Neural progenitor cell (in vitro differentiated cells): ENCODE measurements around the gene SRSF9. TPM values are rescaled to one million over a fixed set of nuclear protein-coding genes. Genes with fewer than 3 reads are reported as not detected.

Source experiments
- DNase-seq: peaks from one replicate; pipeline ENCODE4 v3.0.0-alpha.2; 2016; ENCODE audit warnings: low spot score
- H2AFZ ChIP-seq: fragments of 200-600 bp; sonication (generic); replicated peaks from 2 replicates; pipeline ENCODE4 v1.6.1; 2016; ENCODE audit warnings: antibody characterized with exemption
- H3F3A ChIP-seq: fragments of 200-600 bp; sonication (generic); 2 replicates; pipeline ENCODE4 v1.6.1; 2016; ENCODE audit warnings: antibody characterized with exemption, low read depth
- H3K27ac ChIP-seq: fragments of 200-600 bp; sonication (generic); 2 replicates; pipeline ENCODE4 v1.5.1; 2016; ENCODE audit warnings: mild to moderate bottlenecking
- H3K27me3 ChIP-seq: fragments of 200-600 bp; sonication (generic); 2 replicates; pipeline ENCODE4 v1.6.1; 2016; ENCODE audit warnings: mild to moderate bottlenecking, moderate library complexity
- H3K36me3 ChIP-seq: fragments of 200-600 bp; sonication (generic); 2 replicates; pipeline ENCODE4 v1.5.1; 2016
- H3K4me1 ChIP-seq: fragments of 200-600 bp; sonication (generic); 2 replicates; pipeline ENCODE4 v1.6.1; 2016; ENCODE audit warnings: mixed run types
- H3K4me2 ChIP-seq: fragments of 200-600 bp; sonication (generic); 2 replicates; pipeline ENCODE4 v1.6.1; 2016
- H3K4me3 ChIP-seq: fragments of 200-600 bp; sonication (generic); 2 replicates; pipeline ENCODE4 v1.5.1; 2016
- H3K79me2 ChIP-seq: fragments of 200-600 bp; sonication (generic); 2 replicates; pipeline ENCODE4 v1.6.1; 2016; ENCODE audit warnings: low read depth
- H3K9ac ChIP-seq: fragments of 200-600 bp; sonication (generic); 2 replicates; pipeline ENCODE4 v1.6.1; 2016
- H3K9me3 ChIP-seq: fragments of 200-600 bp; sonication (generic); 2 replicates; pipeline ENCODE4 v1.5.1; 2016; ENCODE audit warnings: low read depth
- H4K20me1 ChIP-seq: fragments of 200-600 bp; sonication (generic); 2 replicates; pipeline ENCODE4 v1.6.1; 2016; ENCODE audit warnings: low read depth
- H3K27ac Mint-ChIP-seq: 3 replicates; pipeline ENCODE4 v1.8.0; 2021; ENCODE audit warnings: mixed read lengths
- H3K27me3 Mint-ChIP-seq: 2 replicates; pipeline ENCODE4 v1.8.0; 2022; ENCODE audit warnings: low read depth, mild to moderate bottlenecking, inconsistent platforms, moderate library complexity, mixed read lengths; ENCODE audit not compliant: insufficient read depth
- H3K36me3 Mint-ChIP-seq: 3 replicates; pipeline ENCODE4 v1.8.0; 2021; ENCODE audit warnings: mixed read lengths
- H3K4me1 Mint-ChIP-seq: 3 replicates; pipeline ENCODE4 v1.8.0; 2021; ENCODE audit warnings: mixed read lengths
- H3K4me3 Mint-ChIP-seq: 3 replicates; pipeline ENCODE4 v1.8.0; 2021; ENCODE audit warnings: mild to moderate bottlenecking, moderate library complexity, mixed read lengths
- H3K9me3 Mint-ChIP-seq: 3 replicates; pipeline ENCODE4 v1.8.0; 2020; ENCODE audit warnings: mixed read lengths
- EZH2 ChIP-seq: fragments of 200-600 bp; sonication (generic); IDR thresholded peaks from 2 replicates; pipeline ENCODE4 v1.6.1; 2017; ENCODE audit warnings: antibody characterized with exemption, mild to moderate bottlenecking, moderate library complexity
- EZH2phosphoT487 ChIP-seq: fragments of 200-600 bp; sonication (generic); IDR thresholded peaks from 2 replicates; pipeline ENCODE4 v1.6.1; 2017; ENCODE audit warnings: antibody characterized with exemption
- total RNA-seq: library from RNA; depleted of rRNA; stranded (reverse); fragments of >200 nt; gene quantifications from 2 replicates; pipeline ENCODE4 v1.2.3, GENCODE V29; 2015; ENCODE audit warnings: low replicate concordance
- TF ChIP-seq, protein P1 (sequence below): fragments of 200-600 bp; sonication (generic); IDR thresholded peaks from 2 replicates; pipeline ENCODE4 v1.5.1; 2017; ENCODE audit warnings: antibody characterized with exemption, mild to moderate bottlenecking

SRSF9 gene
- total RNA-seq, 1 donor from 2014 or later: 273 TPM

GRCh38 chr12:120480211-120480610, 10.7 kb upstream of the SRSF9 start:
- TF ChIP-seq EZH2: no peak
- TF ChIP-seq, protein P1, sequence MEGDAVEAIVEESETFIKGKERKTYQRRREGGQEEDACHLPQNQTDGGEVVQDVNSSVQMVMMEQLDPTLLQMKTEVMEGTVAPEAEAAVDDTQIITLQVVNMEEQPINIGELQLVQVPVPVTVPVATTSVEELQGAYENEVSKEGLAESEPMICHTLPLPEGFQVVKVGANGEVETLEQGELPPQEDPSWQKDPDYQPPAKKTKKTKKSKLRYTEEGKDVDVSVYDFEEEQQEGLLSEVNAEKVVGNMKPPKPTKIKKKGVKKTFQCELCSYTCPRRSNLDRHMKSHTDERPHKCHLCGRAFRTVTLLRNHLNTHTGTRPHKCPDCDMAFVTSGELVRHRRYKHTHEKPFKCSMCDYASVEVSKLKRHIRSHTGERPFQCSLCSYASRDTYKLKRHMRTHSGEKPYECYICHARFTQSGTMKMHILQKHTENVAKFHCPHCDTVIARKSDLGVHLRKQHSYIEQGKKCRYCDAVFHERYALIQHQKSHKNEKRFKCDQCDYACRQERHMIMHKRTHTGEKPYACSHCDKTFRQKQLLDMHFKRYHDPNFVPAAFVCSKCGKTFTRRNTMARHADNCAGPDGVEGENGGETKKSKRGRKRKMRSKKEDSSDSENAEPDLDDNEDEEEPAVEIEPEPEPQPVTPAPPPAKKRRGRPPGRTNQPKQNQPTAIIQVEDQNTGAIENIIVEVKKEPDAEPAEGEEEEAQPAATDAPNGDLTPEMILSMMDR: no peak
- TF ChIP-seq EZH2phosphoT487: no peak
- Histone ChIP-seq H3K4me2 (no peak overlapping the region), H3K27ac (no peak overlapping the region), H3K4me3 (no peak overlapping the region), H3K36me3 (no peaks in the 10 kb centered on the region), H4K20me1 (no peaks in the 10 kb centered on the region), H3K27me3 (no peaks in the 10 kb centered on the region), H3K4me1 (no peaks in the 10 kb centered on the region), H3F3A (peaks cover 13% of the 10 kb centered on the region), H3K9ac (no peak overlapping the region), H3K9me3 (no peaks in the 10 kb centered on the region), H3K79me2 (no peaks in the 10 kb centered on the region), H2AFZ (no peak overlapping the region)
- H3K36me3 Mint-ChIP-seq: peaks cover 3% of the 10 kb centered on the region
- DNase-seq: no peak
- H3K27me3 Mint-ChIP-seq: peaks cover 7% of the 10 kb centered on the region
- H3K27ac Mint-ChIP-seq: no peak overlapping the region
- H3K4me1 Mint-ChIP-seq: peaks cover 8% of the 10 kb centered on the region
- no peak overlapping the region for H3K4me3 Mint-ChIP-seq
- H3K9me3 Mint-ChIP-seq: no peaks in the 10 kb centered on the region

- no peak overlapping the region for H3K4me3 Mint-ChIP-seq
- Histone ChIP-seq H2AFZ (no peak overlapping the region), H3K9ac (no peak overlapping the region)
These were observed 9.9 kb upstream of the SRSF9 start for GRCh38 chr12:120479458-120479857.

DNA sequence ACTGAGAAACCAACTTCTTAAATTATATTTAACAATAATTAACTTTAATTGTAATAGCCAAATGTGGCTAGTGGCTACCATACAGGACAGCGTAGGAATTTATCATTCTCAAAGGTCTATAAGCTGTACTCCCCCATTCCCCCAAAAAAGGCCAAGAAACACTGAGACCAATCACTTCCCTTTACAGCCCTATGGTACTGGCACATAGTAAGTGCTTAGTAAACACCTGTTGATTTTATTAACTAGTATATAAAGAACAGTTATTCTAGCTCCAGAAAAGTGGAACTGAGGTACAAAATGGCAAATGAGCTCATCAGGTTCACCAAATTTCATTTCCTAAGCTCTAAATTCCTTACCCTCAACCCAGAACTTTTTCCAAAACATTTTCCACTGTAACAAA, 6.1 kb upstream of the SRSF9 start:
- H3K4me2 ChIP-seq: no peak overlapping the region
- H3K4me3 ChIP-seq: no peak overlapping the region
- H3F3A ChIP-seq: peaks cover 13% of the 10 kb centered on the region
- Mint-ChIP-seq H3K4me3 (no peak overlapping the region), H3K36me3 (no peaks in the 10 kb centered on the region), H3K9me3 (no peaks in the 10 kb centered on the region), H3K27ac (no peak overlapping the region), H3K4me1 (peaks cover 32% of the 10 kb centered on the region), H3K27me3 (peaks cover 3% of the 10 kb centered on the region)
- DNase-seq: no peak
- H2AFZ ChIP-seq: no peak overlapping the region
- no peaks in the 10 kb centered on the region for H3K36me3 ChIP-seq
- H3K79me2 ChIP-seq: peaks cover 15% of the 10 kb centered on the region
- H3K27ac ChIP-seq: no peak overlapping the region
- H3K9ac ChIP-seq: no peak overlapping the region
- H3K27me3 ChIP-seq: no peaks in the 10 kb centered on the region
- no peaks in the 10 kb centered on the region for H4K20me1 ChIP-seq
- TF ChIP-seq EZH2: no peak
- TF ChIP-seq, protein P1: no peak
- TF ChIP-seq EZH2phosphoT487: no peak
- no peaks in the 10 kb centered on the region for H3K4me1 ChIP-seq
- H3K9me3 ChIP-seq: no peaks in the 10 kb centered on the region

More at GRCh38 chr12:120479458-120479857, 9.9 kb upstream of the SRSF9 start:
- Histone ChIP-seq H3K4me1 (no peaks in the 10 kb centered on the region), H3F3A (peaks cover 13% of the 10 kb centered on the region), H3K27me3 (no peaks in the 10 kb centered on the region), H3K36me3 (no peaks in the 10 kb centered on the region), H4K20me1 (no peaks in the 10 kb centered on the region), H3K4me3 (no peak overlapping the region), H3K4me2 (no peak overlapping the region), H3K9me3 (no peaks in the 10 kb centered on the region), H3K79me2 (no peaks in the 10 kb centered on the region), H3K27ac (no peak overlapping the region)
- TF ChIP-seq, protein P1: no peak
- peaks cover 13% of the 10 kb centered on the region for H3K4me1 Mint-ChIP-seq
- H3K27me3 Mint-ChIP-seq: peaks cover 7% of the 10 kb centered on the region
- peak; percentile 22 for DNase-seq
- H3K9me3 Mint-ChIP-seq: no peaks in the 10 kb centered on the region
- H3K36me3 Mint-ChIP-seq: peaks cover 3% of the 10 kb centered on the region
- H3K27ac Mint-ChIP-seq: peak overlapping the region; percentile 64

DNA sequence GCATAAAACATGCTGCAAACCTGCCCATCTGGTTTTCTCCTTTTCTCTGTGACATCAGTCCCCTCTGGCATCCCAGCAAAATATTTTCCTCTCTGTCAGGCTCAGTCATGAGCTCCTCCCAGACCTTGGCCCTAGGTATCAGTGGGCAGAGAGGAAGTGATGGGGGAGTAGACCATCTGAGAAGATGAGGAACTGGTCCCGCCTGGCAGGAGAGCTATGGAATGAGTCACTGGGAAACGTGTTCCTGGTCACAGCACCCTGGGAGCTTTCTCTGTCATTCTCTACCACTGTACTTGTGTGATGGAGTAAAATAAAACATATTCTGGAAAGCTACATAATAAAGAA, 5.0 kb upstream of the SRSF9 start:
- no peak overlapping the region for H3K4me2 ChIP-seq
- H3K27ac Mint-ChIP-seq: no peak overlapping the region
- H3K9me3 ChIP-seq: no peaks in the 10 kb centered on the region
- no peak overlapping the region for H3K9ac ChIP-seq
- no peak overlapping the region for H3K4me3 Mint-ChIP-seq
- no peaks in the 10 kb centered on the region for H3K27me3 ChIP-seq
- peaks cover 33% of the 10 kb centered on the region for H3K4me1 Mint-ChIP-seq
- H3K27me3 Mint-ChIP-seq: peaks cover 3% of the 10 kb centered on the region
- H3K79me2 ChIP-seq: peaks cover 22% of the 10 kb centered on the region
- no peaks in the 10 kb centered on the region for H3K9me3 Mint-ChIP-seq
- TF ChIP-seq, protein P1: no peak
- TF ChIP-seq EZH2phosphoT487 (no peak), EZH2 (no peak)
- H3K4me3 ChIP-seq: no peak overlapping the region
- H2AFZ ChIP-seq: no peak overlapping the region
- DNase-seq: no peak
- H3F3A ChIP-seq: peaks cover 20% of the 10 kb centered on the region
- H3K36me3 Mint-ChIP-seq: peaks cover 2% of the 10 kb centered on the region
- H3K4me1 ChIP-seq: peaks cover 4% of the 10 kb centered on the region
- no peak overlapping the region for H3K27ac ChIP-seq
- H4K20me1 ChIP-seq: no peaks in the 10 kb centered on the region
- H3K36me3 ChIP-seq: no peaks in the 10 kb centered on the region
